NT2/D1 (cell line): ENCODE data around the gene VCX.

ENCODE experiments used
- SUZ12 ChIP-seq: IDR thresholded peaks from 2 replicates; pipeline ENCODE4 v1.6.1; 2011; ENCODE audit not compliant: insufficient read length, insufficient read depth; ENCODE audit errors: extremely low read depth
- ZNF274 ChIP-seq: IDR thresholded peaks from 2 replicates; pipeline ENCODE4 v1.6.1; 2011; ENCODE audit warnings: mild to moderate bottlenecking, low read depth, low read length

DNA sequence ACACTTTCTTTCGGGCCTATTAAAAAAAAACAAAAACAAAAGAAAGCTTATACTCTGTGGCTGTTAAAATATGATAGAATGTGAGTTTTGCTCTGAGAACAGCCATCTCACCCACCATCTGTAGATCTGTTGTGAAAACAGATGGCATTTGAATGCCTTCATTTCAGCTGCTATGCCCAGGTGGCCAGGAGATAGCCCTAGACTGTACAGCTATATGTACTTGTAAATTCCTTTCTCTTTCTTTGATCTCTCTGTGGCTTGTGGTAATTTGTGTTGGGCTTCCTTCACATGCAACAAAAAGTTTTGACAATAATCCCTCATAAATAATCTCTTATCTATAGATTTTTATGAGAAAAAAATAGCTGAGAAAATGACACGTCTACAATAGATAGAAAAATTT, 46.2 kb downstream of the VCX start:
- TF ChIP-seq SUZ12 = no peak
- no peak for TF ChIP-seq ZNF274
